NCI-H2107 treated with DMSO at 0.1 percent for 48 hours (cell line): Measurements from ENCODE around the gene HK1.

Experiments
- DNase-seq: peaks from one replicate; lab custom pipeline; 2025; ENCODE audit not compliant: unreplicated experiment; lab: John Stamatoyannopoulos, UW

The HK1 gene

GRCh38 chr10:69400936-69401335, 122.6 kb downstream of the HK1 start:
- no peak for DNase-seq

GRCh38 chr10:69401416-69401815, 123.1 kb downstream of the HK1 start:
- DNase-seq: no peak

- DNase-seq: no peak
Observed at GRCh38 chr10:69402386-69402785, 124.1 kb downstream of the HK1 start.

- DNase-seq: no peak
Observed at GRCh38 chr10:69403066-69403465, 124.8 kb downstream of the HK1 start.

GRCh38 chr10:69403519-69403918, 125.2 kb downstream of the HK1 start:
- DNase-seq: no peak

GRCh38 chr10:69404786-69405185, 126.5 kb downstream of the HK1 start:
- DNase-seq: no peak

- no peak for DNase-seq
Observed at GRCh38 chr10:69405221-69405620, 126.9 kb downstream of the HK1 start.

GRCh38 chr10:69406302-69406811, 128.1 kb downstream of the HK1 start:
- no peak for DNase-seq

GRCh38 chr10:69406816-69407580, 128.7 kb downstream of the HK1 start:
- no peak for DNase-seq

GRCh38 chr10:69407621-69408301, 129.5 kb downstream of the HK1 start:
- no peak for DNase-seq

- peak; percentile 29 for DNase-seq
Observed at GRCh38 chr10:69408318-69409175, 130.3 kb downstream of the HK1 start.

- DNase-seq: no peak
Observed at GRCh38 chr10:69409176-69409495, 130.8 kb downstream of the HK1 start.

GRCh38 chr10:69409968-69410367, 131.7 kb downstream of the HK1 start:
- no peak for DNase-seq

- DNase-seq: no peak
Observed at GRCh38 chr10:69410487-69410886, 132.2 kb downstream of the HK1 start.

GRCh38 chr10:69411476-69411875, 133.2 kb downstream of the HK1 start:
- DNase-seq: no peak

- no peak for DNase-seq
Observed at GRCh38 chr10:69412232-69412790, 134.0 kb downstream of the HK1 start.

- DNase-seq: peak; percentile 25
Observed at GRCh38 chr10:69413221-69413865, 135.0 kb downstream of the HK1 start.

- DNase-seq: no peak
Observed at GRCh38 chr10:69414036-69415018, 136.0 kb downstream of the HK1 start.

- no peak for DNase-seq
Observed at GRCh38 chr10:69415049-69415448, 136.8 kb downstream of the HK1 start.

- no peak for DNase-seq
Observed at GRCh38 chr10:69415951-69416350, 137.7 kb downstream of the HK1 start.
